CD14-positive monocyte (primary cell): ENCODE data around the gene RETREG1. TPM values are rescaled to one million over a fixed set of nuclear protein-coding genes. Genes with fewer than 3 reads are reported as not detected.

Source experiments
- DNase-seq, 3 donors: peaks; one replicate each; pipeline ENCODE4 v3.0.0-alpha.2; 2011 to 2022
- H2AFZ ChIP-seq: 2 replicates; pipeline ENCODE4 v1.6.0; 2012; ENCODE audit warnings: mild to moderate bottlenecking, low read depth, low read length, inconsistent platforms; ENCODE audit not compliant: insufficient read depth, poor library complexity, severe bottlenecking
- H3K27ac ChIP-seq, 2 donors: 1 replicate in 1 of 2; 2 replicates in 1 of 2; pipeline ENCODE4 v1.5.1; 2012 to 2013; ENCODE audit warnings: low read length in 2 of 2, control low read depth in 1 of 2, inconsistent platforms in 1 of 2, low read depth in 1 of 2, mild to moderate bottlenecking in 1 of 2
- H3K27me3 ChIP-seq, 2 donors: one replicate each; pipeline versions ENCODE4 v1.6.0 to v1.6.1; 2011 to 2013; ENCODE audit warnings: low read length in 2 of 2; ENCODE audit not compliant: control insufficient read depth in 2 of 2, insufficient read depth in 2 of 2
- H3K36me3 ChIP-seq, 2 donors: replicated peaks in 1 of 2; 1 replicate in 1 of 2; 2 replicates in 1 of 2; pipeline versions ENCODE4 v1.5.1 to v1.6.1; 2012 to 2013; ENCODE audit warnings: low read length in 2 of 2, control low read depth in 1 of 2, inconsistent platforms in 1 of 2, mild to moderate bottlenecking in 1 of 2; ENCODE audit not compliant: insufficient read depth in 2 of 2, control insufficient read depth in 1 of 2
- H3K4me1 ChIP-seq, 2 donors: 1 replicate in 1 of 2; 2 replicates in 1 of 2; pipeline versions ENCODE4 v1.5.1 to v1.6.1; 2012 to 2013; ENCODE audit warnings: low read length in 2 of 2, control low read depth in 1 of 2, inconsistent platforms in 1 of 2, mild to moderate bottlenecking in 1 of 2, moderate library complexity in 1 of 2; ENCODE audit not compliant: insufficient read depth in 2 of 2, control insufficient read depth in 1 of 2
- H3K4me2 ChIP-seq: replicated peaks from 2 replicates; pipeline ENCODE3; 2012; ENCODE audit warnings: low read length, moderate library complexity, mild to moderate bottlenecking; ENCODE audit not compliant: poor library complexity, severe bottlenecking; ENCODE audit errors: extremely low read depth
- H3K4me3 ChIP-seq, 3 experiments: fragments of 200-600 bp in 1 of 3; sonication (generic) in 1 of 3; replicated peaks in 1 of 3; 1 replicate in 2 of 3; 2 replicates in 1 of 3; pipeline ENCODE4 v1.5.1; 2011 to 2013; ENCODE audit warnings: low read length in 3 of 3, mild to moderate bottlenecking in 3 of 3, control low read depth in 2 of 3, low read depth in 2 of 3, inconsistent platforms in 1 of 3, moderate library complexity in 1 of 3
- H3K79me2 ChIP-seq: 2 replicates; pipeline ENCODE4 v1.6.0; 2012; ENCODE audit warnings: mild to moderate bottlenecking, control low read depth, inconsistent platforms, low read length, moderate library complexity; ENCODE audit not compliant: insufficient read depth
- H3K9ac ChIP-seq: 2 replicates; pipeline ENCODE4 v1.6.0; 2017; ENCODE audit warnings: low read length, mild to moderate bottlenecking; ENCODE audit not compliant: insufficient read depth, poor library complexity, severe bottlenecking
- H3K9me3 ChIP-seq, 2 donors: replicated peaks in 1 of 2; 1 replicate in 1 of 2; 2 replicates in 1 of 2; pipeline versions ENCODE4 v1.5.1 to v1.6.1; 2012 to 2013; ENCODE audit warnings: low read length in 2 of 2, control low read depth in 1 of 2; ENCODE audit not compliant: control insufficient read depth in 1 of 2, insufficient read depth in 1 of 2
- H4K20me1 ChIP-seq: 2 replicates; pipeline ENCODE4 v1.6.0; 2012; ENCODE audit warnings: mild to moderate bottlenecking, low read length, control low read depth, moderate library complexity; ENCODE audit not compliant: insufficient read depth
- H3K27ac Mint-ChIP-seq, 7 donors: one replicate each; pipeline ENCODE4 v1.8.0; 2020; ENCODE audit warnings: mild to moderate bottlenecking in 7 of 7, mixed read lengths in 7 of 7, moderate library complexity in 6 of 7, inconsistent platforms in 2 of 7
- H3K27me3 Mint-ChIP-seq, 3 donors: one replicate each; pipeline ENCODE4 v1.8.0; 2021 to 2022; ENCODE audit warnings: low read depth in 3 of 3, mild to moderate bottlenecking in 3 of 3, mixed read lengths in 3 of 3, moderate library complexity in 3 of 3, inconsistent platforms in 1 of 3
- H3K36me3 Mint-ChIP-seq, 2 donors: one replicate each; pipeline ENCODE4 v1.8.0; 2020; ENCODE audit warnings: mixed read lengths in 2 of 2, inconsistent platforms in 1 of 2, mild to moderate bottlenecking in 1 of 2
- H3K4me1 Mint-ChIP-seq: one replicate; pipeline ENCODE4 v1.8.0; 2020; ENCODE audit warnings: mild to moderate bottlenecking, mixed read lengths
- H3K4me3 Mint-ChIP-seq, 2 donors: one replicate each; pipeline ENCODE4 v1.8.0; 2020; ENCODE audit warnings: mild to moderate bottlenecking in 2 of 2, mixed read lengths in 2 of 2, moderate library complexity in 1 of 2
- H3K9me3 Mint-ChIP-seq, 7 donors: one replicate each; pipeline ENCODE4 v1.8.0; 2020 to 2022; ENCODE audit warnings: mixed read lengths in 7 of 7, mild to moderate bottlenecking in 6 of 7, moderate library complexity in 6 of 7, inconsistent platforms in 2 of 7
- WGBS: methylation state at CpG from one replicate; pipeline ENCODE4 v1.1.5; 2013; ENCODE audit warnings: missing lambda C conversion rate; ENCODE audit not compliant: insufficient coverage; 5-methylcytosine and 5-hydroxymethylcytosine counted together
- intact Hi-C, 2 donors: fragments of 100-400 bp; cut with micrococcal nuclease; formaldehyde crosslinking; loops; one replicate each; pipeline versions ENCODE4 v1.15.0 to v1.15.1; 2023
- polyA plus RNA-seq, 3 donors: library from polyadenylated mRNA; depleted of rRNA in 1 of 3; unstranded in 2 of 3; stranded (reverse) in 1 of 3; fragments of 300-500 nt in 2 of 3; fragments of >200 nt in 1 of 3; fragmentation: Illumina TruSeq in 2 of 3; gene quantifications; 1 replicate in 2 of 3; 2 replicates in 1 of 3; pipeline ENCODE4 v1.2.3, GENCODE V29; 2012 to 2021
- TF ChIP-seq, protein P1 (sequence below): fragments of 200-600 bp; IDR thresholded peaks from one replicate; pipeline ENCODE4 v1.8.0; 2022; ENCODE audit warnings: antibody characterized with exemption, mild to moderate bottlenecking

RETREG1 gene
- polyA plus RNA-seq, 3 donors: 3.5 to 6.4 (median 4.7) TPM

GRCh38 chr5:16528382-16529110 lies 88.3 kb downstream of the RETREG1 start:
- Mint-ChIP-seq H3K9me3 (no peaks in the 10 kb centered on the region), H3K4me1 (peaks cover 6% of the 10 kb centered on the region), H3K4me3 (no peak overlapping the region), H3K27me3 (peaks cover 0 to 1% (median 1%) of the 10 kb centered on the region in 3 donors), H3K27ac (no peak overlapping the region), H3K36me3 (no peaks in the 10 kb centered on the region)
- Histone ChIP-seq H3K79me2 (no peaks in the 10 kb centered on the region), H3K36me3 (no peaks in the 10 kb centered on the region), H3K4me3 (no peak overlapping the region), H2AFZ (no peak overlapping the region), H3K9ac (no peak overlapping the region), H3K27me3 (no peaks in the 10 kb centered on the region), H3K9me3 (no peaks in the 10 kb centered on the region), H3K4me2 (no peak overlapping the region), H3K27ac (no peak overlapping the region), H4K20me1 (no peaks in the 10 kb centered on the region), H3K4me1 (no peaks in the 10 kb centered on the region)
- TF ChIP-seq, protein P1, sequence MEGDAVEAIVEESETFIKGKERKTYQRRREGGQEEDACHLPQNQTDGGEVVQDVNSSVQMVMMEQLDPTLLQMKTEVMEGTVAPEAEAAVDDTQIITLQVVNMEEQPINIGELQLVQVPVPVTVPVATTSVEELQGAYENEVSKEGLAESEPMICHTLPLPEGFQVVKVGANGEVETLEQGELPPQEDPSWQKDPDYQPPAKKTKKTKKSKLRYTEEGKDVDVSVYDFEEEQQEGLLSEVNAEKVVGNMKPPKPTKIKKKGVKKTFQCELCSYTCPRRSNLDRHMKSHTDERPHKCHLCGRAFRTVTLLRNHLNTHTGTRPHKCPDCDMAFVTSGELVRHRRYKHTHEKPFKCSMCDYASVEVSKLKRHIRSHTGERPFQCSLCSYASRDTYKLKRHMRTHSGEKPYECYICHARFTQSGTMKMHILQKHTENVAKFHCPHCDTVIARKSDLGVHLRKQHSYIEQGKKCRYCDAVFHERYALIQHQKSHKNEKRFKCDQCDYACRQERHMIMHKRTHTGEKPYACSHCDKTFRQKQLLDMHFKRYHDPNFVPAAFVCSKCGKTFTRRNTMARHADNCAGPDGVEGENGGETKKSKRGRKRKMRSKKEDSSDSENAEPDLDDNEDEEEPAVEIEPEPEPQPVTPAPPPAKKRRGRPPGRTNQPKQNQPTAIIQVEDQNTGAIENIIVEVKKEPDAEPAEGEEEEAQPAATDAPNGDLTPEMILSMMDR: no peak
- intact Hi-C loops: no loop called here
- DNase-seq: no peak
- WGBS: 94% methylated on average over 3 of the region's 7 CpGs

GRCh38 chr5:16525651-16526050 lies 91.1 kb downstream of the RETREG1 start:
- WGBS: 39% methylated on average over 3 of the region's 4 CpGs
- Mint-ChIP-seq H3K27ac (no peak overlapping the region), H3K36me3 (no peaks in the 10 kb centered on the region), H3K9me3 (no peaks in the 10 kb centered on the region), H3K4me3 (no peak overlapping the region), H3K4me1 (peaks cover 14% of the 10 kb centered on the region), H3K27me3 (peaks cover 1% of the 10 kb centered on the region in 3 donors)
- H3K9me3 ChIP-seq: no peaks in the 10 kb centered on the region
- H3K4me2 ChIP-seq: no peak overlapping the region
- H2AFZ ChIP-seq: no peak overlapping the region
- H3K79me2 ChIP-seq: no peaks in the 10 kb centered on the region
- intact Hi-C loops: no loop called here
- peak in 1 of 3 donors; percentile 22 for DNase-seq
- no peaks in the 10 kb centered on the region for H3K36me3 ChIP-seq
- H3K27me3 ChIP-seq: no peaks in the 10 kb centered on the region
- TF ChIP-seq, protein P1: no peak
- no peak overlapping the region for H3K9ac ChIP-seq
- H3K4me1 ChIP-seq: no peaks in the 10 kb centered on the region
- H3K27ac ChIP-seq: no peak overlapping the region
- H4K20me1 ChIP-seq: no peaks in the 10 kb centered on the region
- no peak overlapping the region for H3K4me3 ChIP-seq
